ENCODE results near the gene PLCE1. TPM values are rescaled to one million over a fixed set of nuclear protein-coding genes. Genes with fewer than 3 reads are reported as not detected.

PLCE1 gene
- total and polyA plus RNA-seq, 10 of the 15 experiments (the other 5 are each of a cell fraction or from before 2014, with no cell fraction given): under 0.01 to 1.2 (median 0.03) TPM

GRCh38 chr10:94024407-94024806, 30.7 kb downstream of the PLCE1 start:
- ATAC-seq: no peak
- Histone ChIP-seq H3K4me1 (ENCODE audit: control insufficient read depth, insufficient read depth, low read length) (no peaks in the 10 kb centered on the region), H2AFZ (ENCODE audit: control insufficient read depth, low read depth, low read length) (no peak overlapping the region), H3K36me3 (ENCODE audit: control insufficient read depth in 2 of 2, insufficient read depth in 2 of 2, low read length in 1 of 2) (no peaks in the 10 kb centered on the region), H3K27me3 (replicated peaks in 1 of 2; ENCODE audit: control insufficient read depth in 2 of 2, insufficient read depth in 2 of 2, low read length in 1 of 2) (no peaks in the 10 kb centered on the region), H3K27ac (ENCODE audit: control insufficient read depth, insufficient read depth) (no peak overlapping the region), H3K9ac (ENCODE audit: control insufficient read depth, insufficient read depth, low read length) (no peak overlapping the region), H3K4me3 (no peak overlapping the region), H3K4me2 (ENCODE audit: control insufficient read depth, insufficient read depth) (no peak overlapping the region), H3K79me2 (ENCODE audit: control insufficient read depth, insufficient read depth, low read length) (no peaks in the 10 kb centered on the region), H3K9me3 (replicated peaks; ENCODE audit: control insufficient read depth, insufficient read depth, low read length) (no peaks in the 10 kb centered on the region; the same call in 2 of the 3 replicates), H4K20me1 (ENCODE audit: control insufficient read depth, insufficient read depth) (no peaks in the 10 kb centered on the region)
- FAIRE-seq: no peak
- TF ChIP-seq ZNF274 (IDR thresholded peaks at IDR 0.05; ENCODE audit: insufficient read depth, insufficient read length) (no peak), IKZF2 (IDR thresholded peaks at IDR 0.05) (no peak)
- ChIA-PET CTCF (interaction anchor here (0.6 kb wide), 1 partner anchor 295 kb away, joined by 3 read pairs; no protein-coding TSS in a partner anchor), POLR2A (no interaction called here), SMC1A (ENCODE audit: uncharacterized antibody, unreplicated experiment) (no interaction called here), RAD21 (ENCODE audit: unreplicated experiment) (no interaction called here)
- intact Hi-C loops (cut with micrococcal nuclease; ENCODE audit: unreplicated experiment): no loop called here
- BruUV-seq (replicated peaks): no TSS peak
- in situ Hi-C loops (cut with MboI): no loop called here
- no peak for DNase-seq (ENCODE audit: low read depth, low spot score)

DNA sequence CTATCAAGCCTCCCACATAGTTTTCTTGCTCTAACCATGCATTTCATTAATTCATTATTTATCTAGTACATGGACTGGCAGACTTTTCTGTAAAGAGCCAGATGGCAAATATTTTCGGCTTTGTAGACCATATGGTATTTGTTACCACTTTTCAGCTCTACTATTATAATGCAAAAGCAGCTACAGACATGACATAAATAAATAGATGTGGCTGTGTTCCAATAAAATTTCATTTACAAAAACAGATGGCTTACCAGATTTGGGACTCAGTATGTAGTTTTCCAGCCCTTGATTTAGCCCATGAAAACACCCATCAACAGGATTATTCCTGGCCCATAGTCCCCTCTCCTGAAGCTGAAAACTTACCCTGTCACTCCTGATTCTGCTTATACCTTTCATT, 32.1 kb downstream of the PLCE1 start:
- BruUV-seq (replicated peaks): no TSS peak
- ChIA-PET POLR2A (no interaction called here), SMC1A (ENCODE audit: uncharacterized antibody, unreplicated experiment) (no interaction called here), CTCF (no interaction called here), RAD21 (ENCODE audit: unreplicated experiment) (no interaction called here)
- Histone ChIP-seq H4K20me1 (ENCODE audit: control insufficient read depth, insufficient read depth) (no peaks in the 10 kb centered on the region), H2AFZ (ENCODE audit: control insufficient read depth, low read depth, low read length) (no peak overlapping the region), H3K36me3 (ENCODE audit: control insufficient read depth in 2 of 2, insufficient read depth in 2 of 2, low read length in 1 of 2) (no peaks in the 10 kb centered on the region), H3K9me3 (replicated peaks; ENCODE audit: control insufficient read depth, insufficient read depth, low read length) (no peaks in the 10 kb centered on the region; the same call in 2 of the 3 replicates), H3K79me2 (ENCODE audit: control insufficient read depth, insufficient read depth, low read length) (no peaks in the 10 kb centered on the region), H3K27me3 (replicated peaks in 1 of 2; ENCODE audit: control insufficient read depth in 2 of 2, insufficient read depth in 2 of 2, low read length in 1 of 2) (no peaks in the 10 kb centered on the region), H3K4me3 (no peak overlapping the region), H3K4me1 (ENCODE audit: control insufficient read depth, insufficient read depth, low read length) (no peaks in the 10 kb centered on the region), H3K27ac (ENCODE audit: control insufficient read depth, insufficient read depth) (no peak overlapping the region), H3K9ac (ENCODE audit: control insufficient read depth, insufficient read depth, low read length) (no peak overlapping the region), H3K4me2 (ENCODE audit: control insufficient read depth, insufficient read depth) (no peak overlapping the region)
- in situ Hi-C loops (cut with MboI): no loop called here
- DNase-seq (ENCODE audit: low read depth, low spot score) (no peak), ATAC-seq (no peak), FAIRE-seq (no peak)
- TF ChIP-seq TAF1 (IDR thresholded peaks at IDR 0.05; ENCODE audit: borderline replicate concordance, low read depth, low read length): no peak
- intact Hi-C loops (cut with micrococcal nuclease; ENCODE audit: unreplicated experiment): no loop called here
- 0% methylated on average over 1 of the region's 1 CpG for WGBS (ENCODE audit: insufficient coverage, insufficient replicate concordance, low lambda C conversion rate, missing lambda C conversion rate)

All from GM12878 (cell line).